GM12801 (cell line): ENCODE data around the gene TRMO.

ENCODE experiments used
- CTCF ChIP-seq: IDR thresholded peaks from one replicate; pipeline ENCODE4 v1.5.1; 2011; ENCODE audit warnings: control low read depth; ENCODE audit not compliant: insufficient read length; ENCODE audit errors: extremely low read depth

The TRMO gene

GRCh38 chr9:97961361-97961760 is 39.1 kb upstream of the TRMO start:
- no peak for TF ChIP-seq CTCF

- no peak for TF ChIP-seq CTCF
Observed at GRCh38 chr9:97959585-97959984, 37.3 kb upstream of the TRMO start.

GRCh38 chr9:97958812-97959511 is 36.7 kb upstream of the TRMO start:
- no peak for TF ChIP-seq CTCF

- TF ChIP-seq CTCF: no peak
Observed at GRCh38 chr9:97956331-97956730, 34.0 kb upstream of the TRMO start.

- TF ChIP-seq CTCF: no peak
Observed at GRCh38 chr9:97954550-97954989, 32.3 kb upstream of the TRMO start.

- TF ChIP-seq CTCF: no peak
Observed at GRCh38 chr9:97944612-97945011, 22.3 kb upstream of the TRMO start.

- no peak for TF ChIP-seq CTCF
Observed at GRCh38 chr9:97943308-97943855, 21.1 kb upstream of the TRMO start.
